Measurements from ENCODE around the gene CABP4.

DNA sequence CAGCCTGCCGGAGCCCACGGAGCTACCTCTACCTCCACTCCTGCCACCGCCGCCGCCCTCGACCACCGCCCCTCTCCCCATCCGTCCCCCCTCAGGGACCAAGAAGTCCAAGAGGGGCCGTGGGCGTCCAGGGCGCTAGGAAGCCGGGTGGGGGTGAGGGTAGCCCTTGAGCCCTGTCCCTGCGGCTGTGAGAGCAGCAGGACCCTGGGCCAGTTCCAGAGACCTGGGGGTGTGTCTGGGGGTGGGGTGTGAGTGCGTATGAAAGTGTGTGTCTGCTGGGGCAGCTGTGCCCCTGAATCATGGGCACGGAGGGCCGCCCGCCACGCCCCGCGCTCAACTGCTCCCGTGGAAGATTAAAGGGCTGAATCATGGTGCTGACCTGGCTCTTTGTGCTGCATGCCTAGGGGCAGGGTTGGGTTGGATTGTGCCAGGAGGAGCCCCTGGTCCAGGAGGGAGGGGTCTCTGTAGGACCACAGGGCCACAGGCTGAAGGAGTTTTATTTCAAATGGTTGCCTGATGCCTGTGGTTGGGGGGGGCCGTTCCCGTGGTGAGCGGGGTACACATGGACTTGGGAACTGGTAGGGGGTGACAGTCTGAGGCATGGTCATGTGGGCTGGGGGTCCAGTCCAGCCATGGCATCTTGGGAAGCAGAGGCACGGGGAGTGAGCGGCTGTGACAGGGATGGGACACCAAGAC is 20.0 kb upstream of the CABP4 start:
- TF ChIP-seq, protein P1, sequence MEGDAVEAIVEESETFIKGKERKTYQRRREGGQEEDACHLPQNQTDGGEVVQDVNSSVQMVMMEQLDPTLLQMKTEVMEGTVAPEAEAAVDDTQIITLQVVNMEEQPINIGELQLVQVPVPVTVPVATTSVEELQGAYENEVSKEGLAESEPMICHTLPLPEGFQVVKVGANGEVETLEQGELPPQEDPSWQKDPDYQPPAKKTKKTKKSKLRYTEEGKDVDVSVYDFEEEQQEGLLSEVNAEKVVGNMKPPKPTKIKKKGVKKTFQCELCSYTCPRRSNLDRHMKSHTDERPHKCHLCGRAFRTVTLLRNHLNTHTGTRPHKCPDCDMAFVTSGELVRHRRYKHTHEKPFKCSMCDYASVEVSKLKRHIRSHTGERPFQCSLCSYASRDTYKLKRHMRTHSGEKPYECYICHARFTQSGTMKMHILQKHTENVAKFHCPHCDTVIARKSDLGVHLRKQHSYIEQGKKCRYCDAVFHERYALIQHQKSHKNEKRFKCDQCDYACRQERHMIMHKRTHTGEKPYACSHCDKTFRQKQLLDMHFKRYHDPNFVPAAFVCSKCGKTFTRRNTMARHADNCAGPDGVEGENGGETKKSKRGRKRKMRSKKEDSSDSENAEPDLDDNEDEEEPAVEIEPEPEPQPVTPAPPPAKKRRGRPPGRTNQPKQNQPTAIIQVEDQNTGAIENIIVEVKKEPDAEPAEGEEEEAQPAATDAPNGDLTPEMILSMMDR (IDR thresholded peaks at IDR 0.05) = no peak
- TF ChIP-seq POLR2A (IDR thresholded peaks at IDR 0.05) = no peak

All from uterus (tissue), 2 donors.